Measurements from ENCODE around the gene GABARAP.
A peak's percentile ranks its signal among the peaks of the same experiment; 100 is the strongest.

The GABARAP gene

DNA sequence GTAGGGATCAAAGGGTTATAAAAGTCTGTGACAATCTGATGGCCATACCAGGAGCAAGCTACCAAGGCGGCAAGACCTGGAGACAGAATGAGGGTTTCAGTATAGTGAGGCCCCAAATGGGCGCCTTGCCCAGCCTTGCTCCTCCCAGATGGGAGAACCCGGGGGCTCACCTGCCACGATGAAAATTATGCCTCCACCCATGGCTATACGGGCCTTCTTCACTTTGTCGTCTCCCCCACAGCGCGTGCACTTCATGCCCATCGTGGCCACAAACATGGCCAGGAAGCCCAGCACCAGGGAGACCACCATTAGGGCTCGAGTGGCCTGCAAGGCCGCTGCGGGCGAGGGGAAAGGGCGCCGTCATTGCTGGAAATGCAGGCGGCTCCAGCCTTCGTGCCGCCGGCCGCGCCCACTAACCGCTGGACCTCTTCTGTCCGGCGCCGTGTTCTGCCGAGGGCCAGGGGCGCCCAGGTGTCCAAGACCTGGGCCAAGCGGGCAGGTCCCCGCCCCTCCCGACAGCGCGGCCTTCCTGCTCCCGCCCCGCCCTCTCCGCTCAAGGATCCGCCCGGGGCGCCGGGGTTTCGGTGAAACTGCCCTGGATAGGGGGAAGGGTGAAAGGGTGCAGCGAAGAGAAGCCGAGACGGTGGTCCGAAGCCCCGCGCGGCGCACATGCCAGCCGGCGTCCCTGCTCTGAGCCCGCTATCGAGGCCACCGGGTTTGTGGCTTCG lies 18.6 kb upstream of the GABARAP start:
- peak overlapping the region in 1 of 2 experiments; percentile 19 for H2BK12ac ChIP-seq (ENCODE audit: low read length in 2 of 2)
- H3K18ac ChIP-seq (ENCODE audit: low read depth in 1 of 2, low read length in 2 of 2) = peak overlapping the region; percentile 40 to 94
- H4K8ac ChIP-seq (ENCODE audit: low read length) = peak overlapping the region; percentile 98
- DNase-seq = no peak
- H3K4ac ChIP-seq (ENCODE audit: low read depth in 1 of 2, low read length in 2 of 2) = peak overlapping the region; percentile 54 to 73
- peaks cover 13 to 21% of the 10 kb centered on the region in 2 experiments for H3K27me3 ChIP-seq (ENCODE audit: control insufficient read depth in 1 of 2, insufficient read depth in 1 of 2, low read length in 2 of 2)
- H2AFZ ChIP-seq (ENCODE audit: low read depth, low read length) = peak overlapping the region; percentile 78
- H2BK120ac ChIP-seq (ENCODE audit: low read depth, low read length) = peak overlapping the region; percentile 29
- H3K23ac ChIP-seq (ENCODE audit: low read length in 2 of 2) = peak overlapping the region in 1 of 2 experiments; percentile 91
- peaks cover 32 to 36% of the 10 kb centered on the region in 2 experiments for H3K36me3 ChIP-seq (ENCODE audit: control insufficient read depth in 1 of 2, insufficient read depth in 2 of 2, low read depth in 1 of 2, low read length in 2 of 2)
- peaks cover 26% of the 10 kb centered on the region for H3K4me1 ChIP-seq (ENCODE audit: control insufficient read depth, insufficient read depth, low read depth, low read length)
- H2BK5ac ChIP-seq (ENCODE audit: low read depth, low read length, poor library complexity, severe bottlenecking) = no peak overlapping the region
- 14% methylated on average over 54 of the region's 54 CpGs for WGBS
- H3K9ac ChIP-seq (ENCODE audit: low read length) = peak overlapping the region; percentile 72
- no peak overlapping the region for H3K27ac ChIP-seq (ENCODE audit: low read length, poor library complexity, severe bottlenecking)
- peaks cover 6% of the 10 kb centered on the region for H3K79me1 ChIP-seq (replicated peaks; ENCODE audit: low read length, poor library complexity, severe bottlenecking)
- no peaks in the 10 kb centered on the region for H3K9me3 ChIP-seq (ENCODE audit: control insufficient read depth, low read length)
- H2BK15ac ChIP-seq (ENCODE audit: low read depth, poor library complexity, severe bottlenecking) = no peak overlapping the region
- peak overlapping the region; percentile 86 for H3K4me2 ChIP-seq (ENCODE audit: low read length, poor library complexity, severe bottlenecking)
- no peak overlapping the region for H3K14ac ChIP-seq (ENCODE audit: low read length in 2 of 2)
- peak overlapping the region; percentile 80 for H4K91ac ChIP-seq (ENCODE audit: low read length)
- H3K4me3 ChIP-seq (ENCODE audit: insufficient read depth in 1 of 2, low read depth in 1 of 2, low read length in 2 of 2) = peak overlapping the region; percentile 56 to 68
- no peak overlapping the region for H2AK5ac ChIP-seq (ENCODE audit: low read length, severe bottlenecking)

DNA sequence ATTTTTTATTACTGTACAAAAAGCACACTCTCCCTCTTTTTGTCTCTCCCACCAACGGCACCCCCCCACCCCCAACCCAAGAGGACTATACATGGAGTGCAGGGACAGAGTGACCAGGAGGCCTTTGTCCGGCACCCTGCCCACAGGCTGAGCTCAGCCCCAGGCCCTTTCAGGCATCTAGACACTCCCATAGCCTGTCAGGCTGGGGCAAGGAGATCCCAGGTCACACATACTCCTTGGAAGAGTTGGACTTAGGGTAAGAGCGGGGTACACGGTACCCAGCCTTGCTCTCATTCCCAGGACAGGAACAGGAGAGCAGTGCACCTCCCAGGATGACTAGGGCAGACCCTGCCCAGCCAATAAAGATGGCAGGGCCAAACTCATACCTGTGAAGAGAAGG lies 17.9 kb upstream of the GABARAP start:
- Histone ChIP-seq H3K4me3 (ENCODE audit: insufficient read depth in 1 of 2, low read depth in 1 of 2, low read length in 2 of 2) (no peak overlapping the region), H2BK120ac (ENCODE audit: low read depth, low read length) (no peak overlapping the region), H2BK15ac (ENCODE audit: low read depth, poor library complexity, severe bottlenecking) (no peak overlapping the region), H4K8ac (ENCODE audit: low read length) (no peak overlapping the region), H2AK5ac (ENCODE audit: low read length, severe bottlenecking) (no peak overlapping the region), H3K4ac (ENCODE audit: low read depth in 1 of 2, low read length in 2 of 2) (no peak overlapping the region), H4K91ac (ENCODE audit: low read length) (no peak overlapping the region), H3K9ac (ENCODE audit: low read length) (no peak overlapping the region), H3K18ac (ENCODE audit: low read depth in 1 of 2, low read length in 2 of 2) (no peak overlapping the region), H3K4me2 (ENCODE audit: low read length, poor library complexity, severe bottlenecking) (no peak overlapping the region), H2BK5ac (ENCODE audit: low read depth, low read length, poor library complexity, severe bottlenecking) (no peak overlapping the region), H3K23ac (ENCODE audit: low read length in 2 of 2) (no peak overlapping the region), H3K14ac (ENCODE audit: low read length in 2 of 2) (no peak overlapping the region), H3K27ac (ENCODE audit: low read length, poor library complexity, severe bottlenecking) (no peak overlapping the region), H3K4me1 (ENCODE audit: control insufficient read depth, insufficient read depth, low read depth, low read length) (peaks cover 26% of the 10 kb centered on the region), H2AFZ (ENCODE audit: low read depth, low read length) (no peak overlapping the region), H3K9me3 (ENCODE audit: control insufficient read depth, low read length) (no peaks in the 10 kb centered on the region), H3K79me1 (replicated peaks; ENCODE audit: low read length, poor library complexity, severe bottlenecking) (peaks cover 7% of the 10 kb centered on the region), H3K36me3 (ENCODE audit: control insufficient read depth in 1 of 2, insufficient read depth in 2 of 2, low read depth in 1 of 2, low read length in 2 of 2) (peaks cover 39 to 41% of the 10 kb centered on the region in 2 experiments), H3K27me3 (ENCODE audit: control insufficient read depth in 1 of 2, insufficient read depth in 1 of 2, low read length in 2 of 2) (peaks cover 13 to 21% of the 10 kb centered on the region in 2 experiments), H2BK12ac (ENCODE audit: low read length in 2 of 2) (peak overlapping the region in 1 of 2 experiments; percentile 15)
- no peak for DNase-seq
- 98% methylated on average over 4 of the region's 4 CpGs for WGBS

DNA sequence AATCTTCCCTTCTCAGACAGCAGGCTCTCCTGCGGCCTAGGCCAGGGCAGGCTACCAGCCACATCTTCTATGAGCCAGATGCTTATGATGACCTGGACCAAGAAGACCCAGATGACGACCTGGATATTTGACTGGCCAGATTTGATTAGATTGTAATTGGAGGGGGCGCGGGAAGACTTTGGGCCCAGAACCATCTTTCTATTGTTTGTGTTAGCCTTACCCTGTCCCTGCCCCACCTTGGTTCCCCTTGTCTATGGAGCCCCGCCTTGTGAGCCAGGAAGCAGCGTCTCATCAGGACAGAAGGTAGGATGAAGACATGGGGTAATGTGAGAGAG lies 17.3 kb upstream of the GABARAP start:
- Histone ChIP-seq H3K4ac (ENCODE audit: low read depth in 1 of 2, low read length in 2 of 2) (no peak overlapping the region), H3K14ac (ENCODE audit: low read length in 2 of 2) (no peak overlapping the region), H2BK5ac (ENCODE audit: low read depth, low read length, poor library complexity, severe bottlenecking) (no peak overlapping the region), H3K9ac (ENCODE audit: low read length) (no peak overlapping the region), H3K27me3 (ENCODE audit: control insufficient read depth in 1 of 2, insufficient read depth in 1 of 2, low read length in 2 of 2) (peaks cover 13 to 21% of the 10 kb centered on the region in 2 experiments), H2BK12ac (ENCODE audit: low read length in 2 of 2) (no peak overlapping the region), H3K4me2 (ENCODE audit: low read length, poor library complexity, severe bottlenecking) (no peak overlapping the region), H4K91ac (ENCODE audit: low read length) (no peak overlapping the region), H2AK5ac (ENCODE audit: low read length, severe bottlenecking) (no peak overlapping the region), H2AFZ (ENCODE audit: low read depth, low read length) (no peak overlapping the region), H3K79me1 (replicated peaks; ENCODE audit: low read length, poor library complexity, severe bottlenecking) (peaks cover 11% of the 10 kb centered on the region), H3K4me1 (ENCODE audit: control insufficient read depth, insufficient read depth, low read depth, low read length) (peaks cover 26% of the 10 kb centered on the region), H3K36me3 (ENCODE audit: control insufficient read depth in 1 of 2, insufficient read depth in 2 of 2, low read depth in 1 of 2, low read length in 2 of 2) (peaks cover 43 to 47% of the 10 kb centered on the region in 2 experiments), H3K23ac (ENCODE audit: low read length in 2 of 2) (no peak overlapping the region), H2BK120ac (ENCODE audit: low read depth, low read length) (no peak overlapping the region), H4K8ac (ENCODE audit: low read length) (no peak overlapping the region), H2BK15ac (ENCODE audit: low read depth, poor library complexity, severe bottlenecking) (no peak overlapping the region), H3K27ac (ENCODE audit: low read length, poor library complexity, severe bottlenecking) (no peak overlapping the region), H3K9me3 (ENCODE audit: control insufficient read depth, low read length) (no peaks in the 10 kb centered on the region), H3K4me3 (ENCODE audit: insufficient read depth in 1 of 2, low read depth in 1 of 2, low read length in 2 of 2) (no peak overlapping the region), H3K18ac (ENCODE audit: low read depth in 1 of 2, low read length in 2 of 2) (no peak overlapping the region)
- DNase-seq = no peak
- 100% methylated on average over 3 of the region's 6 CpGs for WGBS

DNA sequence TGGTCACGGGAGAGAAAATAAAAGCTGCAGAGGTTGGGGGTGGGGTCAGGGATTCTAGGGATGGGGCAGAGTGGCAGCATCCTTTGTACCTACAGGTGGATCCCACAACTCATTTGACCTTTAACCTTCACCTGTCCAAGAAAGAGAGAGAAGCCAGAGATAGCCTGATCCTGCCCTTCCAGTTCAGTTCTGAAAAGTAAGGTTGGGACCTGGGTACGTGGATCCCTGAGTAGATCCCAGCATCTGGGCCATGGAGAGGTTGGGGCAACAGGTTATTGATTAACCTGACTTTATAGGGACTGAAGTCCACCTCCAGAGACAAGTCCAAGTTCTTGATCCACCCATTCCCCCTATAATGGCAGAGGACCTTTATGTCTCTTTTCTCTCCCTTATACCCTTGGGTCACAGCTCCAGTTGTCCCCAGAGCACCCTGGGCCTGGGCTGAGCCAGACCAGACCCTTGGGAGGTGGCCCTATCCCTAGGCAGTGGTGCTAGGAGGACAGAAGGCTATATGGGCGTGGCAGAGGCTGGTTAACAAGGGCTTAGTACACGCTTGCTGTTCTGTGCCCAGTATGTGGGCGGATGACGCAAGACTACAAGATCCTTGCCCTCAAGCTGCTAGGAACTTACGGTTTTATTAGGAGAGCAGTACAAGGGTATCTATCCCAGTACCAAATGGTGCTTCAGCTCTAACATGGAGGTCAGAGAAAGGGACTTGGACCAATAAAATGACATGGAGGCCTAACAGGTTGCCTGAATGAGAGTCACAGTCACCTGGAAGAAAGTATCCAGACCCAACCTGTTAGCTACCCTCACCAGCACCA lies 16.7 kb upstream of the GABARAP start:
- Histone ChIP-seq H3K23ac (ENCODE audit: low read length in 2 of 2) (no peak overlapping the region), H3K36me3 (ENCODE audit: control insufficient read depth in 1 of 2, insufficient read depth in 2 of 2, low read depth in 1 of 2, low read length in 2 of 2) (peaks cover 45 to 53% of the 10 kb centered on the region in 2 experiments), H3K4me2 (ENCODE audit: low read length, poor library complexity, severe bottlenecking) (no peak overlapping the region), H3K18ac (ENCODE audit: low read depth in 1 of 2, low read length in 2 of 2) (no peak overlapping the region), H3K9ac (ENCODE audit: low read length) (no peak overlapping the region), H2BK5ac (ENCODE audit: low read depth, low read length, poor library complexity, severe bottlenecking) (no peak overlapping the region), H3K4ac (ENCODE audit: low read depth in 1 of 2, low read length in 2 of 2) (no peak overlapping the region), H4K91ac (ENCODE audit: low read length) (no peak overlapping the region), H2BK12ac (ENCODE audit: low read length in 2 of 2) (peak overlapping the region in 1 of 2 experiments; percentile 39), H2AFZ (ENCODE audit: low read depth, low read length) (no peak overlapping the region), H3K27me3 (ENCODE audit: control insufficient read depth in 1 of 2, insufficient read depth in 1 of 2, low read length in 2 of 2) (peaks cover 13 to 21% of the 10 kb centered on the region in 2 experiments), H3K14ac (ENCODE audit: low read length in 2 of 2) (no peak overlapping the region), H3K79me1 (replicated peaks; ENCODE audit: low read length, poor library complexity, severe bottlenecking) (peaks cover 14% of the 10 kb centered on the region), H3K9me3 (ENCODE audit: control insufficient read depth, low read length) (no peaks in the 10 kb centered on the region), H4K8ac (ENCODE audit: low read length) (no peak overlapping the region), H2AK5ac (ENCODE audit: low read length, severe bottlenecking) (no peak overlapping the region), H3K27ac (ENCODE audit: low read length, poor library complexity, severe bottlenecking) (no peak overlapping the region), H2BK15ac (ENCODE audit: low read depth, poor library complexity, severe bottlenecking) (no peak overlapping the region), H3K4me3 (ENCODE audit: insufficient read depth in 1 of 2, low read depth in 1 of 2, low read length in 2 of 2) (no peak overlapping the region), H2BK120ac (ENCODE audit: low read depth, low read length) (no peak overlapping the region), H3K4me1 (ENCODE audit: control insufficient read depth, insufficient read depth, low read depth, low read length) (peaks cover 24% of the 10 kb centered on the region)
- 96% methylated on average over 7 of the region's 7 CpGs for WGBS
- no peak for DNase-seq
